Measurements from ENCODE around the gene PKNOX2.

PKNOX2 gene

GRCh38 chr11:125404811-125405790 is 240.6 kb downstream of the PKNOX2 start:
- TF ChIP-seq CTCF (IDR thresholded peaks at IDR 0.05; ENCODE audit: control insufficient read depth, extremely low read depth, insufficient read depth): peak; percentile 94
- H3K4me3 ChIP-seq (ENCODE audit: low read depth, low read length): no peak overlapping the region
- DNase-seq (ENCODE audit: low read depth): no peak

DNA sequence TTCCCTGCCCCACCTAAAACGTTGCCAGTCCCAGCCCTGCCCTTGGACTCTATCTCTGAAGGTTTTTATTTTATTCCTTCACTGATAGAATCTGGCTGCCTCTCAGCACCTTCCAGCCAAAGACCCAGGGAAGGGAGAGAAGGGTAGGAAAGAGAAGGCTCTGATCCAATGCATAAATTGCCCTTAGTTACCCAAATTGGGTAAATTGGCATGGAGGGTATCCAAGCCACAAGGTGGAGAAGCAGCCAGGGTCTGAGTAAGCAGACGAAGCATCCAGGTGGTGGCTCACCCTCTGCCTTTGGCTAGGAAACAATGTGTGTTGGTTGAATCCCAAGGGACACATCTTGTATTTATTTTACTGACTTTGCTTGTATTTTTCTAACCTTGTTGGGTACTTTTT is 242.5 kb downstream of the PKNOX2 start:
- TF ChIP-seq CTCF (IDR thresholded peaks at IDR 0.05; ENCODE audit: control insufficient read depth, extremely low read depth, insufficient read depth): no peak
- no peak overlapping the region for H3K4me3 ChIP-seq (ENCODE audit: low read depth, low read length)
- DNase-seq (ENCODE audit: low read depth): no peak

DNA sequence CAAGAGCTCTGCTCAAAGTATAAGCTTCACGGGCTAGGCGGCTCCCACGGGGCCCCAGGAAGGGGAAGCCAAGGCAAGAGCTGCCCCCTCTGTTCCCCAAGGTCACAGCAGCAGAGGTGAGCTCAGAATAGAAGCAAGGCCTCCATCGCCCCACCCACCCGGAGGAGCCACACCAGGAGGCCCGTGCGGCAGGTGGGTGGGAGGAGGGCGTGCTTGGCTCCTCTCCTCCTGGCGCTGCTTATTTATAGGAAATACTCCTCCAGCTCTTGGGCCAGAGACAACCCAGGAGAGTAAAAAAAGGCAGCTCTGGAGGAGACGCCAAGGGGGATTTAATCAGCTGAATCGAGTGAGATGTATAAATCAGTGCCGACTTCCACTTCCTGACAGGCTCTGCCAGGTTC is 243.8 kb downstream of the PKNOX2 start:
- no peak overlapping the region for H3K4me3 ChIP-seq (ENCODE audit: low read depth, low read length)
- DNase-seq (ENCODE audit: low read depth): no peak
- TF ChIP-seq CTCF (IDR thresholded peaks at IDR 0.05; ENCODE audit: control insufficient read depth, extremely low read depth, insufficient read depth): no peak

- no peak for TF ChIP-seq CTCF (IDR thresholded peaks at IDR 0.05; ENCODE audit: control insufficient read depth, extremely low read depth, insufficient read depth)
- no peak for DNase-seq (ENCODE audit: low read depth)
Observed at GRCh38 chr11:125410091-125410490, 245.5 kb downstream of the PKNOX2 start.

DNA sequence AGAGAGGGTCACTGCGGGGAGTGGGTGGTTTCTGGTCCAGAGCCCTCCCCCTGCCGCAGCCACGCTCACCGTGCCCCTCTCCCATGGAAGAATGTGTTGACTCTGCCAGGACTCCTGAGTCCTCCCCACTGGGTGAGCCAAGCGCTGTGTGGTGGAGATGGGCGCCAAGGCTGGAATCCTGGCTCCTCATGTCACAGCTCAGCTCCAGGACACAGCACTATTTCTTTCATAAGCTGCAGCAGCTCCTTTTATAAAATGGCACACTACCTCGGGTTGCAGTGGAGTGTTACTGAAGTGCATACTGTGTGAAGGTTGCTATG is 247.6 kb downstream of the PKNOX2 start:
- DNase-seq (ENCODE audit: low read depth): no peak
- no peak for TF ChIP-seq CTCF (IDR thresholded peaks at IDR 0.05; ENCODE audit: control insufficient read depth, extremely low read depth, insufficient read depth)
- no peak overlapping the region for H3K4me3 ChIP-seq (ENCODE audit: low read depth, low read length)

More at GRCh38 chr11:125410091-125410490, 245.5 kb downstream of the PKNOX2 start:
- no peak overlapping the region for H3K4me3 ChIP-seq (ENCODE audit: low read depth, low read length)

DNA sequence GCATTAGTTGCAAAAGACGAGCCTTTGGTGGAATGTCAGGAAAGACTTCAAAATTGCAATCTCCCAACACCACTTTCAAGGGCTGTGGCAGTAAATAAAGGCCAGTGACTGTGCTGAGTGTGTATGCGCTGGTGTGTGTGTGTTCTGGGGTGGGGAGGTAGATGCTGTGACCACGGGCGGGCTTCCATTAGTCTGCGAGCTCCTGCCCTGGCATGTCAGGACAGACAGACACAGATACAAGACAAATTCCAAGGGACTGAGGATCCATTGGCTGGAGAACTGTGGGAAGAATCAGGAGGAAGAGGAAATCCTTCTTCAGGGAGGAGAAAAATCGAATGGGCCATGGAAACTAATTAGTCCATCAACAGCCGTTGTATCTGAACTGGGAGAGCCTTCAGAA is 248.0 kb downstream of the PKNOX2 start:
- TF ChIP-seq CTCF (IDR thresholded peaks at IDR 0.05; ENCODE audit: control insufficient read depth, extremely low read depth, insufficient read depth): no peak
- DNase-seq (ENCODE audit: low read depth): no peak

DNA sequence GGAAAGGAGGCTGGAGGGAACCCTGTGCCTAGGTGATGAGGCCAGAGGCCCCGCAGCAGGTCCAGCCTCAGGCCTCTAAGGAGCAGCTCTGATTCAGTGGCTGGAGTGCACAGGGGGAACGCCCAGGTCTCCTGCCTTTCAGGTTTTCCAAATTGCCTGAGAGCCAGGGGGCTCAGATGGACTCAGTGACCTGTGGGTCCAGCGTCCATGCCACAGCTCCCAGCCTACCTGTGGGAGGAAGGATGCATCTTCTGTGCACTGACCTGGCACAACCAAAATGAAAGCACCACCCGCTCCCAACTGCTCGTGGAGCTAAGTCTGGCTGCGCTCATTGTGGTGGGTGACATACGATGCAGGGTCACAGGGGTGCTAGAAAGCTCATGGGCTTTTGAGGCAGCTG is 248.7 kb downstream of the PKNOX2 start:
- no peak for DNase-seq (ENCODE audit: low read depth)
- H3K4me3 ChIP-seq (ENCODE audit: low read depth, low read length): no peak overlapping the region
- TF ChIP-seq CTCF (IDR thresholded peaks at IDR 0.05; ENCODE audit: control insufficient read depth, extremely low read depth, insufficient read depth): no peak

More for the DNA sequence above, 248.0 kb downstream of the PKNOX2 start:
- no peak overlapping the region for H3K4me3 ChIP-seq (ENCODE audit: low read depth, low read length)
